Esophagus muscularis mucosa (tissue), 4 donors: ENCODE measurements around the gene MRPL11. TPM values are rescaled to one million over a fixed set of nuclear protein-coding genes. Genes with fewer than 3 reads are reported as not detected.

Source experiments
- DNase-seq: peaks from one replicate; pipeline ENCODE4 v3.0.0-alpha.2; 2017; ENCODE audit errors: extremely low spot score
- H3K27ac ChIP-seq, 4 donors: fragments of 200-600 bp; sonication (generic); replicated peaks in 1 of 4; 1 replicate in 3 of 4; 2 replicates in 1 of 4; pipeline ENCODE4 v1.5.1; 2016 to 2019; ENCODE audit warnings: mild to moderate bottlenecking in 1 of 4
- H3K27me3 ChIP-seq, 4 donors: fragments of 200-600 bp; sonication (generic); one replicate each; pipeline versions ENCODE4 v1.5.1 to v1.6.0; 2016 to 2019
- H3K36me3 ChIP-seq, 4 donors: fragments of 200-600 bp; sonication (generic); one replicate each; pipeline ENCODE4 v1.5.1; 2016 to 2019
- H3K4me1 ChIP-seq, 4 donors: fragments of 200-600 bp; sonication (generic); one replicate each; pipeline ENCODE4 v1.5.1; 2016 to 2019
- H3K4me3 ChIP-seq, 4 donors: fragments of 200-600 bp; sonication (generic); 1 replicate in 2 of 4; 2 replicates in 2 of 4; pipeline ENCODE4 v1.5.1; 2016 to 2019; ENCODE audit warnings: mild to moderate bottlenecking in 4 of 4, moderate library complexity in 1 of 4
- H3K9me3 ChIP-seq, 4 donors: fragments of 200-600 bp; sonication (generic); 1 replicate in 3 of 4; 2 replicates in 1 of 4; pipeline ENCODE4 v1.5.1; 2016 to 2019
- EP300 ChIP-seq: sonication (generic); formaldehyde crosslinking; IDR thresholded peaks from one replicate; pipeline ENCODE4 v1.6.1; 2017; ENCODE audit warnings: antibody characterized with exemption
- POLR2A ChIP-seq: fragments of 450-650 bp; IDR thresholded peaks from one replicate; pipeline ENCODE4 v1.6.1; 2017; ENCODE audit warnings: antibody characterized with exemption, moderate library complexity, mild to moderate bottlenecking, low read depth
- POLR2AphosphoS5 ChIP-seq, 2 donors: sonication (generic); formaldehyde crosslinking; IDR thresholded peaks; one replicate each; pipeline ENCODE4 v1.6.1; 2017; ENCODE audit warnings: antibody characterized with exemption in 2 of 2
- WGBS: methylation state at CpG from one replicate; pipeline ENCODE4 v1.1.5; 2018; 5-methylcytosine and 5-hydroxymethylcytosine counted together
- intact Hi-C: fragments of 100-400 bp; cut with DNase I; formaldehyde crosslinking; loops from one replicate; pipeline ENCODE4 v1.15.1; 2023
- total RNA-seq, 4 donors: library from RNA; depleted of rRNA; stranded (reverse); fragments of >200 nt; gene quantifications; one replicate each; pipeline versions ENCODE4 v1.1.0 to v1.2.1, GENCODE V29; 2016
- TF ChIP-seq, protein P1 (sequence below), 3 experiments: fragments of 200-600 bp in 2 of 3; fragments of 450-650 bp in 1 of 3; sonication (generic) in 2 of 3; IDR thresholded peaks; one replicate each; pipeline ENCODE4 v1.5.1; 2017 to 2019; ENCODE audit warnings: antibody characterized with exemption in 3 of 3, mild to moderate bottlenecking in 2 of 3, moderate library complexity in 1 of 3

Gene MRPL11
- total RNA-seq, 4 donors from 2014 or later = 46.1 to 51.5 (median 48.7) TPM

GRCh38 chr11:66417000-66417399 lies 21.6 kb downstream of the MRPL11 start:
- H3K36me3 ChIP-seq = peaks cover 0 to 11% (median 0%) of the 10 kb centered on the region in 4 donors
- H3K27ac ChIP-seq = peak overlapping the region in 1 of 4 donors; percentile 80
- no peak for TF ChIP-seq POLR2A
- no peak for TF ChIP-seq POLR2AphosphoS5 (IDR thresholded peaks at IDR 0.05)
- TF ChIP-seq EP300 = no peak
- TF ChIP-seq, protein P1, sequence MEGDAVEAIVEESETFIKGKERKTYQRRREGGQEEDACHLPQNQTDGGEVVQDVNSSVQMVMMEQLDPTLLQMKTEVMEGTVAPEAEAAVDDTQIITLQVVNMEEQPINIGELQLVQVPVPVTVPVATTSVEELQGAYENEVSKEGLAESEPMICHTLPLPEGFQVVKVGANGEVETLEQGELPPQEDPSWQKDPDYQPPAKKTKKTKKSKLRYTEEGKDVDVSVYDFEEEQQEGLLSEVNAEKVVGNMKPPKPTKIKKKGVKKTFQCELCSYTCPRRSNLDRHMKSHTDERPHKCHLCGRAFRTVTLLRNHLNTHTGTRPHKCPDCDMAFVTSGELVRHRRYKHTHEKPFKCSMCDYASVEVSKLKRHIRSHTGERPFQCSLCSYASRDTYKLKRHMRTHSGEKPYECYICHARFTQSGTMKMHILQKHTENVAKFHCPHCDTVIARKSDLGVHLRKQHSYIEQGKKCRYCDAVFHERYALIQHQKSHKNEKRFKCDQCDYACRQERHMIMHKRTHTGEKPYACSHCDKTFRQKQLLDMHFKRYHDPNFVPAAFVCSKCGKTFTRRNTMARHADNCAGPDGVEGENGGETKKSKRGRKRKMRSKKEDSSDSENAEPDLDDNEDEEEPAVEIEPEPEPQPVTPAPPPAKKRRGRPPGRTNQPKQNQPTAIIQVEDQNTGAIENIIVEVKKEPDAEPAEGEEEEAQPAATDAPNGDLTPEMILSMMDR (IDR thresholded peaks at IDR 0.05) = no peak
- H3K4me1 ChIP-seq = peaks cover 41 to 69% (median 66%) of the 10 kb centered on the region in 4 donors
- intact Hi-C loops = no loop called here
- peaks cover 0 to 3% (median 0%) of the 10 kb centered on the region in 4 donors for H3K9me3 ChIP-seq
- WGBS = 64% methylated on average over 11 of the region's 11 CpGs
- no peak overlapping the region for H3K4me3 ChIP-seq
- H3K27me3 ChIP-seq = peaks cover 0 to 3% (median 0%) of the 10 kb centered on the region in 4 donors
- DNase-seq = no peak

DNA sequence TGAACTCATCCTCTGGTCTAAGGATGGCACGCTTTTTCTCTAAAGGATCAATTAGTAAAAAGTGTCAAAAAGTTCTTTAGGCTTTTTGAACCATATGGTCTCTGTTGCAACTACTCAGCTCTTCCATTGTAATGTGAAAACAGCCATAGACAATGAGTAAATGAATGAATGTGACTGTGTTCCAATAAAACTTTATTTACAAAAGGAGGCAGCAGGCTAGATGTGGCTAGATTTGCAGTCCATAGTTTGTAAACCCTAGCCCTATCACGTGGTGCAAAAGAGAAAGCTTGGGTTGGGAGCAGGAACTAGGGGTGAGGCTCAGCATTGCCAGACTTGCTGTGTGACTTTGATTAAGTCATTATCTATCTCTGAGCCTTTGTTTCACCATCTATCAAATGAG lies 23.2 kb downstream of the MRPL11 start:
- intact Hi-C loops = no loop called here
- H3K27me3 ChIP-seq = peaks cover 0 to 3% (median 0%) of the 10 kb centered on the region in 4 donors
- WGBS = 64% methylated on average over 2 of the region's 2 CpGs
- H3K4me1 ChIP-seq = peaks cover 30 to 74% (median 70%) of the 10 kb centered on the region in 4 donors
- peaks cover 0 to 9% (median 0%) of the 10 kb centered on the region in 4 donors for H3K36me3 ChIP-seq
- H3K27ac ChIP-seq = peak overlapping the region in 1 of 4 donors; percentile 34
- no peak for DNase-seq
- H3K4me3 ChIP-seq = no peak overlapping the region
- TF ChIP-seq POLR2A (no peak), POLR2AphosphoS5 (IDR thresholded peaks at IDR 0.05) (no peak), EP300 (no peak)
- TF ChIP-seq, protein P1 (IDR thresholded peaks at IDR 0.05) = no peak
- H3K9me3 ChIP-seq = no peaks in the 10 kb centered on the region

DNA sequence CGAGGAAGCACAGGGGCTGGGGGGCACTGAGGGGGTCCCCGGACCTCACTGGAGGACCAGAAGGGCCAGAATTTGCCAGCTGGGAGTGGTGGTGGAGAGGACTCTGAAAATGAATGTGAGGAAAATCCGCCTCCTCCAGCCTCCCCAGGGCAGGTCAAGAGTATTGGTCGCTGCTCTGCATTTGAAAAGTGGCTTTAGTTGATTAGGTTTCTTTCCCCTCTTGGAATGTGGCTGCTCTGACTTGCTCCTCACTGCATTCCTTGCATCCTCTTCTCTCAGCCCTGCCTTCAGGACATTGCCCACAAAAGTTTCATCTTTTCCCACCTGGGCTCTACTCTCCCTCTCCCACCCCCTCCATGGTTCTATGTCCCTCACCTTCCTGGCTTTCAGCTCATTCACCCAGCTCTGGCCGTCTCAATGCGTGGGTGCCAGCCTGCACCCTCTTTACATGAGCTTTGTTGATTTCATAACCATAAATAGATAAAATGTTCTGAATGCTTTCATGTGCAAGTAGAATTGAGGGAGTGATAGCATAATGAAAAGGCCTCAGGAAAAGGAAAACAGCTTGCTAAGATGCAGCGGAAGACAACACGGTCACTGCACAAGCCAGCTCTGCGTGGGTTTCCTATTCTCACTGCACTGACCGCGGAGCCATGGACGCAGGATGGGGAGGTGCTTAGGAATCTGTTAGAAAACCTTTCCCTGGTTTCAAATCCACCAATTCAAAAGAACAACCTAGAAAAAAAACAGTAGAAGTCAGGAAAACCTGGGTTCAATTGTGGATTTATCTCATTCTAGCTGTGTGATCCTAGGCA lies 24.3 kb downstream of the MRPL11 start:
- Histone ChIP-seq H3K27ac (peak overlapping the region in 2 of 4 donors; percentile 34 to 87), H3K4me3 (no peak overlapping the region), H3K36me3 (peaks cover 0 to 9% (median 0%) of the 10 kb centered on the region in 4 donors), H3K27me3 (peaks cover 0 to 9% (median 0%) of the 10 kb centered on the region in 4 donors), H3K9me3 (no peaks in the 10 kb centered on the region), H3K4me1 (peaks cover 19 to 74% (median 70%) of the 10 kb centered on the region in 4 donors)
- intact Hi-C loops = no loop called here
- DNase-seq = no peak
- 58% methylated on average over 12 of the region's 12 CpGs for WGBS
- TF ChIP-seq POLR2A = no peak
- TF ChIP-seq, protein P1 (IDR thresholded peaks at IDR 0.05) = no peak

GRCh38 chr11:66413167-66413566 lies 25.5 kb downstream of the MRPL11 start:
- peaks cover 0 to 9% (median 0%) of the 10 kb centered on the region in 4 donors for H3K36me3 ChIP-seq
- no peak overlapping the region for H3K4me3 ChIP-seq
- TF ChIP-seq POLR2A (no peak), POLR2AphosphoS5 (IDR thresholded peaks at IDR 0.05) (no peak), EP300 (no peak)
- TF ChIP-seq, protein P1 (IDR thresholded peaks at IDR 0.05) = no peak
- DNase-seq = no peak
- peaks cover 16 to 75% (median 70%) of the 10 kb centered on the region in 4 donors for H3K4me1 ChIP-seq
- WGBS = 86% methylated on average over 6 of the region's 6 CpGs
- intact Hi-C loops = no loop called here
- H3K27ac ChIP-seq = peak overlapping the region in 2 of 4 donors; percentile 20 to 87
- no peaks in the 10 kb centered on the region for H3K9me3 ChIP-seq
- peaks cover 0 to 9% (median 0%) of the 10 kb centered on the region in 4 donors for H3K27me3 ChIP-seq
